Stimulated activated CD8-positive, alpha-beta memory T cell treated with anti-CD3 and anti-CD28 coated beads, Interleukin-4, amount 100 ng/mL, for 24 hours (primary cell): Measurements from ENCODE around the gene OR10H4.
"Not testable (repeated sequence)": the region's sequence is repeated elsewhere in the genome, so short reads cannot be mapped to it uniquely, and the experiment has no call there.

Experiments used
- DNase-seq: peaks from one replicate; pipeline ENCODE4 v3.0.0-alpha.2; 2020; ENCODE audit warnings: low read depth

OR10H4 gene

GRCh38 chr19:15948223-15949058, at the start of gene OR10H4:
Gene OR10H4, plus strand, starts transcription at chr19:15949008. Its CDS starts 0 bp downstream, at chr19:15949008.
- DNase-seq: no peak

- not testable (repeated sequence) for DNase-seq
These were observed 49.2 kb upstream of the OR10H4 start for GRCh38 chr19:15899561-15899960.

- DNase-seq: not testable (repeated sequence)
These were observed 48.8 kb upstream of the OR10H4 start for GRCh38 chr19:15900032-15900431.

GRCh38 chr19:15900504-15900903, 48.3 kb upstream of the OR10H4 start:
- no peak for DNase-seq

GRCh38 chr19:15902254-15902653, 46.6 kb upstream of the OR10H4 start:
- no peak for DNase-seq

- not testable (repeated sequence) for DNase-seq
These were observed 45.9 kb upstream of the OR10H4 start for GRCh38 chr19:15902898-15903297.

GRCh38 chr19:15905026-15905425, 43.8 kb upstream of the OR10H4 start:
- no peak for DNase-seq

GRCh38 chr19:15911599-15912235, 37.1 kb upstream of the OR10H4 start:
- no peak for DNase-seq

- no peak for DNase-seq
These were observed 35.4 kb upstream of the OR10H4 start for GRCh38 chr19:15913384-15913783.

GRCh38 chr19:15913830-15914229, 35.0 kb upstream of the OR10H4 start:
- no peak for DNase-seq

GRCh38 chr19:15915109-15915508, 33.7 kb upstream of the OR10H4 start:
- DNase-seq: no peak

- no peak for DNase-seq
These were observed 29.6 kb upstream of the OR10H4 start for GRCh38 chr19:15919243-15919642.

- DNase-seq: no peak
These were observed 26.8 kb upstream of the OR10H4 start for GRCh38 chr19:15922021-15922420.

- no peak for DNase-seq
These were observed 25.1 kb upstream of the OR10H4 start for GRCh38 chr19:15923702-15924101.

GRCh38 chr19:15926484-15926883, 22.3 kb upstream of the OR10H4 start:
- DNase-seq: no peak

GRCh38 chr19:15928321-15928720, 20.5 kb upstream of the OR10H4 start:
- DNase-seq: no peak

- not testable (repeated sequence) for DNase-seq
These were observed 15.0 kb upstream of the OR10H4 start for GRCh38 chr19:15933761-15934331.

GRCh38 chr19:15934332-15935078, 14.3 kb upstream of the OR10H4 start, which contains the start of gene CYP4F11:
Gene CYP4F11, minus strand, starts transcription at chr19:15934529. Its CDS starts 121 bp downstream, at chr19:15934408.
- no peak for DNase-seq

- no peak for DNase-seq
These were observed 13.6 kb upstream of the OR10H4 start for GRCh38 chr19:15935167-15935702.

GRCh38 chr19:15936173-15936572, 12.6 kb upstream of the OR10H4 start:
- no peak for DNase-seq

- no peak for DNase-seq
These were observed 11.9 kb upstream of the OR10H4 start for GRCh38 chr19:15936950-15937349.

- no peak for DNase-seq
These were observed 11.0 kb upstream of the OR10H4 start for GRCh38 chr19:15937771-15938170.
